ENCODE measurements around the gene CFD. TPM values are rescaled to one million over a fixed set of nuclear protein-coding genes. Genes with fewer than 3 reads are reported as not detected.

The CFD gene
- total RNA-seq, 1 experiment from 2014 or later: 8.0 TPM

DNA sequence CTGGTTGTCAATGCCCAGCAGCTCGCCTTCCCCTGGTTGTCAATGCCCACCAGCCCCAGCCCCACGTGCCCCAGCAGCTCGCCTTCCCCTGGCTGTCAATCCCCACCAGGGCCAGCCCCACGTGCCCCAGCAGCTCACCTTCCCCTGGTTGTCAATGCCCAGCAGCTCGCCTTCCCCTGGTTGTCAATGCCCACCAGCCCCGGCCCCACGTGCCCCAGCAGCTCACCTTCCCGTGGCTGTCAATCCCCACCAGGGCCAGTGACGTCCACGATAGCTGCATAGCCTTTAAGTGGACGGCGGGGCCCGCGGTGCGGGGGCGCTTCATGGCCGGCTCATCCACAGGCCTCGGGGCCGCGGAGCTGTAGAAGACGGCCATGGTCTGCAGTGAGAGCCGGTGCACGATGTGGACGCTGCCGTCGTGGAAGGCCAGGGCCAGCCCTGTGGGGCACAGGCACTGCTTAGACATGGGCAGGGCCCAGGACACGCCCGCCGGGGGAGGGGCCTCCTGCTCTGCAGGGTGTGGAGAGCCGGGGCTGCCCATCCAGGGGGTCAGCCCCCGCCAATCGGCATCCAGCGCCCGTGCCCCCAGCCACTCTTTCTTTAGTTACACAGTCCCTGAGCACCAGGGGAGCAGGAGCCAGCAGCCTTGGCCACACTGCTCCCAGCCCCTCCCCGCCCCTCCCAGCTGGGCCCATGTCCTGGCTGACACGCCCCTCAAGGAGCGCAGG is 20.4 kb downstream of the CFD start:
- Histone ChIP-seq H4K20me1 (ENCODE audit: insufficient read depth) (peaks cover 31% of the 10 kb centered on the region), H3K4me1 (replicated peaks; ENCODE audit: insufficient read depth) (peaks cover 13% of the 10 kb centered on the region), H3K9me3 (ENCODE audit: insufficient read depth, low read depth) (no peaks in the 10 kb centered on the region), H3K79me2 (ENCODE audit: low read depth) (no peaks in the 10 kb centered on the region), H3K4me2 (no peak overlapping the region), H3K27ac (no peak overlapping the region), H3K9me2 (ENCODE audit: insufficient read depth) (no peaks in the 10 kb centered on the region), H3K36me3 (ENCODE audit: low read depth) (no peaks in the 10 kb centered on the region), H3K4me3 (no peak overlapping the region), H3F3A (ENCODE audit: insufficient read depth, low read depth) (peaks cover 10% of the 10 kb centered on the region; the same call in 1 of the 2 replicates), H2AFZ (no peak overlapping the region), H3K27me3 (ENCODE audit: insufficient read depth, low read depth) (no peaks in the 10 kb centered on the region)
- intact Hi-C loops (cut with micrococcal nuclease; ENCODE audit: unreplicated experiment): no loop called here
- no peak for DNase-seq
- ChIA-PET POLR2A (ENCODE audit: unreplicated experiment) (interaction anchor here (1.0 kb wide), 1 partner anchor 147 kb away, joined by 6 read pairs; no protein-coding TSS in a partner anchor), CTCF (interaction anchor here (0.9 kb wide), 1 partner anchor 190 kb away, joined by 5 read pairs; no protein-coding TSS in a partner anchor)
- BruUV-seq (replicated peaks): no TSS peak
- TF ChIP-seq EZH2 (IDR thresholded peaks at IDR 0.05; ENCODE audit: low read depth): no peak
- TF ChIP-seq, protein P1, sequence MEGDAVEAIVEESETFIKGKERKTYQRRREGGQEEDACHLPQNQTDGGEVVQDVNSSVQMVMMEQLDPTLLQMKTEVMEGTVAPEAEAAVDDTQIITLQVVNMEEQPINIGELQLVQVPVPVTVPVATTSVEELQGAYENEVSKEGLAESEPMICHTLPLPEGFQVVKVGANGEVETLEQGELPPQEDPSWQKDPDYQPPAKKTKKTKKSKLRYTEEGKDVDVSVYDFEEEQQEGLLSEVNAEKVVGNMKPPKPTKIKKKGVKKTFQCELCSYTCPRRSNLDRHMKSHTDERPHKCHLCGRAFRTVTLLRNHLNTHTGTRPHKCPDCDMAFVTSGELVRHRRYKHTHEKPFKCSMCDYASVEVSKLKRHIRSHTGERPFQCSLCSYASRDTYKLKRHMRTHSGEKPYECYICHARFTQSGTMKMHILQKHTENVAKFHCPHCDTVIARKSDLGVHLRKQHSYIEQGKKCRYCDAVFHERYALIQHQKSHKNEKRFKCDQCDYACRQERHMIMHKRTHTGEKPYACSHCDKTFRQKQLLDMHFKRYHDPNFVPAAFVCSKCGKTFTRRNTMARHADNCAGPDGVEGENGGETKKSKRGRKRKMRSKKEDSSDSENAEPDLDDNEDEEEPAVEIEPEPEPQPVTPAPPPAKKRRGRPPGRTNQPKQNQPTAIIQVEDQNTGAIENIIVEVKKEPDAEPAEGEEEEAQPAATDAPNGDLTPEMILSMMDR (conservative IDR thresholded peaks at IDR 0.05): no peak

DNA sequence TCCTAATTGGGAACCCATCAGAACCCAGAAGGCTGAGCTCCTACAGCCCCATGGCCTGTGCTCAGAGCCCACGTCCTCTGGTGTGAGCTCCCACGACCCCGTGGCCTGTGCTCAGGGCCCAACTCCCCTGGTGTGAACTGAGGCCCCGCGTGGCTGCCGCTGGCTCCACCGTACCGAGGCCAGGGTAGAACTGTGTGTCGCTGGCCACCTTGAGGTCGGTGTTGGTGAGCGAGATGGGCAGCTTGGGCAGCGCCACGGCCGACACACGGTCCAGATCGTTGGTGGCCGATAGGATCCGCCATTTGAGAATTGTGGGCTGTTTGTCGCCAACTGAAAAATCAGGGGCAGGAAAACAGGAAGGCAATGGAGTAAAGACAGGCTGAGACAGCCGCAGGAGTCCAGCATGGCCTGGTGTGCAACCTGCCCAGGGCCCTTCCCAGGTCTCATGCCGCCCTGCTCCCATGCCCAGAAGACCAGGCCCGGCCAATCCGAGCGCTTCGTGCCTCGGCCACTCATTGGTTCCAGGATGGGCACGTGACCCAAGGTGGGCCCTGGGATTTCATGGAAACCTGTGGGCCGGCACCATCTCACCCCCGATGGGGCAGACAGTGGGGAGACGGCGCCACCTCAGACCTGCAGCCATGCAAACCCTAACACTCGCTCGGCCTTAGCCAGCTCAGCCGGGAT is 22.1 kb downstream of the CFD start:
- no peak overlapping the region for H3K4me2 ChIP-seq
- peaks cover 12% of the 10 kb centered on the region; the same call in 1 of the 2 replicates for H3F3A ChIP-seq (ENCODE audit: insufficient read depth, low read depth)
- H3K9me2 ChIP-seq (ENCODE audit: insufficient read depth): no peaks in the 10 kb centered on the region
- 0 out of 2 replicates have a peak, but pooled peaks cover 4% of the 10 kb centered on the region for H3K36me3 ChIP-seq (ENCODE audit: low read depth)
- H3K4me1 ChIP-seq (replicated peaks; ENCODE audit: insufficient read depth): peaks cover 14% of the 10 kb centered on the region
- no peak overlapping the region for H2AFZ ChIP-seq
- no TSS peak for BruUV-seq (replicated peaks)
- no peaks in the 10 kb centered on the region for H3K27me3 ChIP-seq (ENCODE audit: insufficient read depth, low read depth)
- H3K27ac ChIP-seq: no peak overlapping the region
- H3K4me3 ChIP-seq: no peak overlapping the region
- intact Hi-C loops (cut with micrococcal nuclease; ENCODE audit: unreplicated experiment): loop anchor here (2.0 kb wide), 1 partner anchor 27 kb away; no protein-coding TSS in a partner anchor
- H3K9me3 ChIP-seq (ENCODE audit: insufficient read depth, low read depth): no peaks in the 10 kb centered on the region
- no peak for TF ChIP-seq EZH2 (IDR thresholded peaks at IDR 0.05; ENCODE audit: low read depth)
- TF ChIP-seq, protein P1 (conservative IDR thresholded peaks at IDR 0.05): no peak
- CTCF ChIA-PET: no interaction called here
- no peaks in the 10 kb centered on the region for H3K79me2 ChIP-seq (ENCODE audit: low read depth)
- H4K20me1 ChIP-seq (ENCODE audit: insufficient read depth): peaks cover 43% of the 10 kb centered on the region
- POLR2A ChIA-PET (ENCODE audit: unreplicated experiment): no interaction called here
- no peak for DNase-seq

DNA sequence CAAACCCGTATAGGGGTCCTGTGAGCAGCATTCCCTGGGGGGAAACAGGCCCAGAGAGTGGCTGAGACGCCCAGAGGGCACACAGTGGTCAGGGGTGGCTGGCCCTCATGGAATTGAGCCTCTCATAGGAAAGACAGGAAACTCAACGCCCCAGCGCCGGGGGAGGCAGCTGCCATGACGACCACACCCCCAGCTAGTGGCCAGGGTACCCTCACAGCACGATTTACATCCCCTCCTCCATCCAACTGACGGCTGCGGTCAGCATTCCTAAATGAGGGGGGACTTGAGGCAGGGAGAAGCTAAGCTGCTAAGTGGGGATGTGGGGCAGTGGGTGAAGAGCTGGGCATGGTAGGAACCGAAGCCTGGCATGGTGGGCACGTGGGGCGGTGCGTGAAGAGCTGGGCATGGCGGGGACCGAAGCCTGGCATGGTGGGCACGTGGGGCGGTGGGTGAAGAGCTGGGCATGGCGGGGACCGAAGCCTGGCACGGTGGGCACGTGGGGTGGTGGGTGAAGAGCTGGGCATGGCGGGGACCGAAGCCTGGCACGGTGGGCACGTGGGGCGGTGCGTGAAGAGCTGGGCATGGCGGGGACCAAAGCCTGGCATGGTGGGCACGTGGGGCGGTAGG is 23.5 kb downstream of the CFD start:
- peaks cover 48% of the 10 kb centered on the region for H4K20me1 ChIP-seq (ENCODE audit: insufficient read depth)
- no peaks in the 10 kb centered on the region for H3K27me3 ChIP-seq (ENCODE audit: insufficient read depth, low read depth)
- H3K79me2 ChIP-seq (ENCODE audit: low read depth): no peaks in the 10 kb centered on the region
- no peak overlapping the region for H3K4me3 ChIP-seq
- intact Hi-C loops (cut with micrococcal nuclease; ENCODE audit: unreplicated experiment): loop anchor here (1.0 to 2.0 kb wide), 3 partner anchors 26 to 113 kb away; no protein-coding TSS in a partner anchor
- no peaks in the 10 kb centered on the region for H3K9me3 ChIP-seq (ENCODE audit: insufficient read depth, low read depth)
- H3K36me3 ChIP-seq (ENCODE audit: low read depth): 0 out of 2 replicates have a peak, but pooled peaks cover 8% of the 10 kb centered on the region
- ChIA-PET POLR2A (ENCODE audit: unreplicated experiment) (no interaction called here), CTCF (interaction anchor here (0.5 to 0.7 kb wide), 4 partner anchors 23 to 396 kb away, joined by 3 to 5 read pairs (median 4); no protein-coding TSS in a partner anchor)
- DNase-seq: no peak
- no peaks in the 10 kb centered on the region for H3K9me2 ChIP-seq (ENCODE audit: insufficient read depth)
- peaks cover 23% of the 10 kb centered on the region for H3F3A ChIP-seq (ENCODE audit: insufficient read depth, low read depth)
- no peak overlapping the region for H3K27ac ChIP-seq
- BruUV-seq (replicated peaks): no TSS peak
- peaks cover 14% of the 10 kb centered on the region for H3K4me1 ChIP-seq (replicated peaks; ENCODE audit: insufficient read depth)
- TF ChIP-seq, protein P1 (conservative IDR thresholded peaks at IDR 0.05): no peak
- TF ChIP-seq EZH2 (IDR thresholded peaks at IDR 0.05; ENCODE audit: low read depth): no peak
- H3K4me2 ChIP-seq: no peak overlapping the region
- H2AFZ ChIP-seq: no peak overlapping the region
